HepG2 (cell line): ENCODE measurements around the gene ACD.

Source experiments
- CREM ChIP-seq, 2 experiments: sonication (generic) in 1 of 2; formaldehyde crosslinking in 1 of 2; IDR thresholded peaks; 2 replicates each; pipeline versions ENCODE4 v1.4.0 to v1.6.1; 2016 to 2020; ENCODE audit warnings: antibody characterized with exemption in 1 of 2, mild to moderate bottlenecking in 1 of 2, missing genetic modification reagents in 1 of 2
- PITX1 ChIP-seq: sonication (generic); formaldehyde crosslinking; IDR thresholded peaks from 2 replicates; pipeline ENCODE4 v1.5.1; 2020; ENCODE audit warnings: mild to moderate bottlenecking, missing genetic modification reagents

DNA sequence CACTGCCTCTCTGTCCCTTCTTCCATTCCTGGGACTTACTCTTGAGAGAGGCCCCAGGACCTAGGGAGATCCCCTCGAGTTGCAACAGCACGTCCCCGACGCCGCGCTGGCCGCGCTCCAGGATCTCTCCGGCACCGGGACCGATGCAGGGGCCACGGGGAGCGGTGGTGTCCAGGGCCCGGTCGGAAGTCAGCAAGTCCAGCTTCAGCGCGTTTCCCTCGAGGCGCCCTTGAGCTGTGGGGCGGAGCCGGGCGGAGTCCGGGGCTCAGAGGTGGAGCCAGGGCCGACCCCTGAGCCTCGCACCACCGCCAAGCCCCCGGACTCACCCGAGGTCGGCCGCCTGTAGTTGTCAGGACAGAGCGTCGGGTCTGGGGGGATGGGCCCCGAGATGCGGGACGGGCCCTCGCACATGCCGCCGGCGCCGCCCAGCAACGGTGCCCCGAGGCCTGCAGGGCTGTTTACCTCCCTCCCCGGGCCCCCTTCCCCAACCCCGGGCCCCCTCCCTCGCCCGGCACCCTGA lies 6.0 kb upstream of the ACD start:
- TF ChIP-seq PITX1 (CRISPR knock-in tag) (peak; percentile 60), CREM (IDR thresholded peaks at IDR 0.05) (no peak), CREM (CRISPR knock-in tag; IDR thresholded peaks at IDR 0.05) (no peak)
